ENCODE results near the gene SRRM5. TPM values are rescaled to one million over a fixed set of nuclear protein-coding genes. Genes with fewer than 3 reads are reported as not detected.

Gene SRRM5
- total and polyA plus RNA-seq, 2 of the 13 experiments (the other 11 are each of a cell fraction or from before 2014, with no cell fraction given): 0.11 to 0.16 TPM

GRCh38 chr19:43575156-43575950 is 36.5 kb upstream of the SRRM5 start, which contains the start of the genes PINLYP and XRCC1 (continued):
- TF ChIP-seq, protein P1, sequence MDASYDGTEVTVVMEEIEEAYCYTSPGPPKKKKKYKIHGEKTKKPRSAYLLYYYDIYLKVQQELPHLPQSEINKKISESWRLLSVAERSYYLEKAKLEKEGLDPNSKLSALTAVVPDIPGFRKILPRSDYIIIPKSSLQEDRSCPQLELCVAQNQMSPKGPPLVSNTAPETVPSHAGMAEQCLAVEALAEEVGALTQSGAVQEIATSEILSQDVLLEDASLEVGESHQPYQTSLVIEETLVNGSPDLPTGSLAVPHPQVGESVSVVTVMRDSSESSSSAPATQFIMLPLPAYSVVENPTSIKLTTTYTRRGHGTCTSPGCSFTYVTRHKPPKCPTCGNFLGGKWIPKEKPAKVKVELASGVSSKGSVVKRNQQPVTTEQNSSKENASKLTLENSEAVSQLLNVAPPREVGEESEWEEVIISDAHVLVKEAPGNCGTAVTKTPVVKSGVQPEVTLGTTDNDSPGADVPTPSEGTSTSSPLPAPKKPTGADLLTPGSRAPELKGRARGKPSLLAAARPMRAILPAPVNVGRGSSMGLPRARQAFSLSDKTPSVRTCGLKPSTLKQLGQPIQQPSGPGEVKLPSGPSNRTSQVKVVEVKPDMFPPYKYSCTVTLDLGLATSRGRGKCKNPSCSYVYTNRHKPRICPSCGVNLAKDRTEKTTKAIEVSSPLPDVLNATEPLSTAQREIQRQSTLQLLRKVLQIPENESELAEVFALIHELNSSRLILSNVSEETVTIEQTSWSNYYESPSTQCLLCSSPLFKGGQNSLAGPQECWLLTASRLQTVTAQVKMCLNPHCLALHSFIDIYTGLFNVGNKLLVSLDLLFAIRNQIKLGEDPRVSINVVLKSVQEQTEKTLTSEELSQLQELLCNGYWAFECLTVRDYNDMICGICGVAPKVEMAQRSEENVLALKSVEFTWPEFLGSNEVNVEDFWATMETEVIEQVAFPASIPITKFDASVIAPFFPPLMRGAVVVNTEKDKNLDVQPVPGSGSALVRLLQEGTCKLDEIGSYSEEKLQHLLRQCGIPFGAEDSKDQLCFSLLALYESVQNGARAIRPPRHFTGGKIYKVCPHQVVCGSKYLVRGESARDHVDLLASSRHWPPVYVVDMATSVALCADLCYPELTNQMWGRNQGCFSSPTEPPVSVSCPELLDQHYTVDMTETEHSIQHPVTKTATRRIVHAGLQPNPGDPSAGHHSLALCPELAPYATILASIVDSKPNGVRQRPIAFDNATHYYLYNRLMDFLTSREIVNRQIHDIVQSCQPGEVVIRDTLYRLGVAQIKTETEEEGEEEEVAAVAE (CRISPR knock-in tag; IDR thresholded peaks at IDR 0.05; ENCODE audit: borderline replicate concordance): peak; percentile 97
- TF ChIP-seq EP300 (IDR thresholded peaks at IDR 0.05; ENCODE audit: low read depth in 2 of 2, low read length in 2 of 2) (0 out of 4 replicates have a peak, but pooled peaks of 1 of the 2 experiments have one; percentile 17), EP300 (CRISPR knock-in tag; IDR thresholded peaks at IDR 0.05; ENCODE audit: borderline replicate concordance) (no peak), CREM (IDR thresholded peaks at IDR 0.05) (peak; percentile 78), CREM (CRISPR knock-in tag; IDR thresholded peaks at IDR 0.05) (no peak), ZNF24 (IDR thresholded peaks at IDR 0.05) (no peak), HOXA3 (CRISPR knock-in tag; IDR thresholded peaks at IDR 0.05) (peak; percentile 81), ZNF782 (CRISPR knock-in tag; IDR thresholded peaks at IDR 0.05; ENCODE audit: borderline replicate concordance) (no peak), RNF2 (conservative IDR thresholded peaks at IDR 0.05; ENCODE audit: low read depth) (no peak), IKZF5 (CRISPR knock-in tag; IDR thresholded peaks at IDR 0.05) (no peak; the same call in 1 of the 2 replicates), ZNF350 (CRISPR knock-in tag; IDR thresholded peaks at IDR 0.05; ENCODE audit: borderline replicate concordance, low read depth) (no peak), GLI4 (CRISPR knock-in tag; IDR thresholded peaks at IDR 0.05; ENCODE audit: borderline replicate concordance) (no peak), ZNF772 (CRISPR knock-in tag; IDR thresholded peaks at IDR 0.05) (no peak), KAT8 (CRISPR knock-in tag; IDR thresholded peaks at IDR 0.05) (peak; percentile 87), NFATC3 (CRISPR knock-in tag; IDR thresholded peaks at IDR 0.05) (no peak), RFXAP (CRISPR knock-in tag; IDR thresholded peaks at IDR 0.05; ENCODE audit: borderline replicate concordance) (peak; percentile 99), ZNF251 (CRISPR knock-in tag; IDR thresholded peaks at IDR 0.05) (no peak), ZNF672 (CRISPR knock-in tag; IDR thresholded peaks at IDR 0.05) (no peak)
- TF ChIP-seq, protein P2, sequence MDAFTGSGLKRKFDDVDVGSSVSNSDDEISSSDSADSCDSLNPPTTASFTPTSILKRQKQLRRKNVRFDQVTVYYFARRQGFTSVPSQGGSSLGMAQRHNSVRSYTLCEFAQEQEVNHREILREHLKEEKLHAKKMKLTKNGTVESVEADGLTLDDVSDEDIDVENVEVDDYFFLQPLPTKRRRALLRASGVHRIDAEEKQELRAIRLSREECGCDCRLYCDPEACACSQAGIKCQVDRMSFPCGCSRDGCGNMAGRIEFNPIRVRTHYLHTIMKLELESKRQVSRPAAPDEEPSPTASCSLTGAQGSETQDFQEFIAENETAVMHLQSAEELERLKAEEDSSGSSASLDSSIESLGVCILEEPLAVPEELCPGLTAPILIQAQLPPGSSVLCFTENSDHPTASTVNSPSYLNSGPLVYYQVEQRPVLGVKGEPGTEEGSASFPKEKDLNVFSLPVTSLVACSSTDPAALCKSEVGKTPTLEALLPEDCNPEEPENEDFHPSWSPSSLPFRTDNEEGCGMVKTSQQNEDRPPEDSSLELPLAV (CRISPR knock-in tag; conservative IDR thresholded peaks at IDR 0.05; ENCODE audit: low read depth): no peak
- TF ChIP-seq, protein P3, sequence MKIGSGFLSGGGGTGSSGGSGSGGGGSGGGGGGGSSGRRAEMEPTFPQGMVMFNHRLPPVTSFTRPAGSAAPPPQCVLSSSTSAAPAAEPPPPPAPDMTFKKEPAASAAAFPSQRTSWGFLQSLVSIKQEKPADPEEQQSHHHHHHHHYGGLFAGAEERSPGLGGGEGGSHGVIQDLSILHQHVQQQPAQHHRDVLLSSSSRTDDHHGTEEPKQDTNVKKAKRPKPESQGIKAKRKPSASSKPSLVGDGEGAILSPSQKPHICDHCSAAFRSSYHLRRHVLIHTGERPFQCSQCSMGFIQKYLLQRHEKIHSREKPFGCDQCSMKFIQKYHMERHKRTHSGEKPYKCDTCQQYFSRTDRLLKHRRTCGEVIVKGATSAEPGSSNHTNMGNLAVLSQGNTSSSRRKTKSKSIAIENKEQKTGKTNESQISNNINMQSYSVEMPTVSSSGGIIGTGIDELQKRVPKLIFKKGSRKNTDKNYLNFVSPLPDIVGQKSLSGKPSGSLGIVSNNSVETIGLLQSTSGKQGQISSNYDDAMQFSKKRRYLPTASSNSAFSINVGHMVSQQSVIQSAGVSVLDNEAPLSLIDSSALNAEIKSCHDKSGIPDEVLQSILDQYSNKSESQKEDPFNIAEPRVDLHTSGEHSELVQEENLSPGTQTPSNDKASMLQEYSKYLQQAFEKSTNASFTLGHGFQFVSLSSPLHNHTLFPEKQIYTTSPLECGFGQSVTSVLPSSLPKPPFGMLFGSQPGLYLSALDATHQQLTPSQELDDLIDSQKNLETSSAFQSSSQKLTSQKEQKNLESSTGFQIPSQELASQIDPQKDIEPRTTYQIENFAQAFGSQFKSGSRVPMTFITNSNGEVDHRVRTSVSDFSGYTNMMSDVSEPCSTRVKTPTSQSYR (CRISPR knock-in tag; IDR thresholded peaks at IDR 0.05; ENCODE audit: borderline replicate concordance): peak; percentile 39; the same call in 1 of the 2 replicates

Data from HepG2 (cell line).